GM12865 (cell line): ENCODE results near the gene OR2T2.
"Not testable (repeated sequence)": the region's sequence is repeated elsewhere in the genome, so short reads cannot be mapped to it uniquely, and the experiment has no call there.

ENCODE experiments used
- DNase-seq: peaks from one replicate; pipeline ENCODE4 v3.0.0; 2010; ENCODE audit warnings: low read depth
- H3K4me3 ChIP-seq: 2 replicates; pipeline ENCODE4 v1.5.1; 2011; ENCODE audit warnings: mild to moderate bottlenecking, low read depth, low read length, control low read depth
- CTCF ChIP-seq: IDR thresholded peaks from 2 replicates; pipeline ENCODE4 v1.5.1; 2011; ENCODE audit warnings: low read length, control low read depth, low read depth, inconsistent platforms; ENCODE audit not compliant: insufficient read depth; ENCODE audit errors: missing control alignments

Gene OR2T2, protein sequence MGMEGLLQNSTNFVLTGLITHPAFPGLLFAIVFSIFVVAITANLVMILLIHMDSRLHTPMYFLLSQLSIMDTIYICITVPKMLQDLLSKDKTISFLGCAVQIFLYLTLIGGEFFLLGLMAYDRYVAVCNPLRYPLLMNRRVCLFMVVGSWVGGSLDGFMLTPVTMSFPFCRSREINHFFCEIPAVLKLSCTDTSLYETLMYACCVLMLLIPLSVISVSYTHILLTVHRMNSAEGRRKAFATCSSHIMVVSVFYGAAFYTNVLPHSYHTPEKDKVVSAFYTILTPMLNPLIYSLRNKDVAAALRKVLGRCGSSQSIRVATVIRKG

DNA sequence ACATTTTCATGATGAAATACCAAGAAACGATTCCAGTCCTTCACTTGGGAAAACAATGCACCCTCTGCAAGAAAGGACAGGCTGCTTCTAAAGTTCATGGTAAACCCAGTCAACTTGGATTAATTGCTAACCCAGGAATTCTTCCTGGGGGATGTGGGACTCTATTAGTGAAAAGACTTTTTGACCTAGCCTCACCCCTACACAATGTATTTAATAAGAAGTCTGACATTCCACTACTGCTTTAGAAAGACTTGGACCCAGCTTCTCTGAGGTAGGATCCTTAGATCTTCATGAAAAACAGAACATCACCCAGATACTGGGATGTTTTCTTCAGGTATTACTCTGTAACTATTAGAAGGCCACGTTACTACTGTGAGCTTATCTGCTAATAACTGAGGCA, at the start of gene OR2T2:
Gene OR2T2, plus strand, starts transcription at position 239 of the 400 bp plus-strand sequence. CDS start 7,161 bp downstream, outside the sequence.
- not testable (repeated sequence) for H3K4me3 ChIP-seq, DNase-seq

DNA sequence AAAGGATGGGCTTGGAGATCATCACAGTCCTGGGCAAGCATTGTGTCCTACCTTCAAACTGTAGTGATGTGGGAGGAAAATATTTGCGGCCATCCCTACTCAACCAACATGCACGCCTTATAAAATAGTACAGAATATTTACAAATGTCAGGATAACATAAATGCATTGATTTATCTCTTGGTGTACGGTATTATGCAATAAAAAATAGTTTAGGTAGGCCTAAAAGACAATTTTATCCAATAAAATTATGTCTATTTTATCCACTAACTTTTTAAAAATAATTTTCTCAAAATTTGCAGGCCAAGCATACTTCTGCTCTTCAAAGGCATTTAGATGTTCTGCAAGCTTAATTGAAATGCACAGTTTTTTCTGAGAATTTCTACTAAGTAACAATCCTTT, 42.7 kb upstream of the OR2T2 start, which contains the start of gene OR2T1:
Gene OR2T1, plus strand, starts transcription at position 301 of the 400 bp plus-strand sequence. CDS start 3,100 bp downstream, outside the sequence.
- no peak within 1 kb of the TSS for H3K4me3 ChIP-seq
- no peak for DNase-seq
- no peak for TF ChIP-seq CTCF

DNA sequence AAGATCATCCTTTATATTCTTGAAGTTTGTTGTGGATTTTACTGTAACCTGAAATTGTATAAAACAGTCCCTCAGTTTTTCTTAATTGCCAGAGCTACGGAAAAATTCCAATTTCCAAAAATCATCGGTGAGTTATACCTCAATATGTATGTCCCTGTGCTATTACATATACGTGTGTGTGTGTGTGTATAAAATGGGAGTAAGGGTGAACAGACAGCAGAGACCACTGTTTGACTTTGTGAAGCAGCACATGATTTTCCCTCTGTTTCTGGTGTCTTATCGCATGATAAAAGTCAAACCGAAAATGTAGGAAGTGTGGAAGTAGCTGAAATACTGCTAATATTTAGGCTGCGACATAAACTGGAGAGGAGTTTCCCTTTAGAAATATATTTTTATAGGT, 41.4 kb upstream of the OR2T2 start:
- H3K4me3 ChIP-seq: no peak overlapping the region
- peak; percentile 15 for TF ChIP-seq CTCF
- DNase-seq: peak; percentile 33

DNA sequence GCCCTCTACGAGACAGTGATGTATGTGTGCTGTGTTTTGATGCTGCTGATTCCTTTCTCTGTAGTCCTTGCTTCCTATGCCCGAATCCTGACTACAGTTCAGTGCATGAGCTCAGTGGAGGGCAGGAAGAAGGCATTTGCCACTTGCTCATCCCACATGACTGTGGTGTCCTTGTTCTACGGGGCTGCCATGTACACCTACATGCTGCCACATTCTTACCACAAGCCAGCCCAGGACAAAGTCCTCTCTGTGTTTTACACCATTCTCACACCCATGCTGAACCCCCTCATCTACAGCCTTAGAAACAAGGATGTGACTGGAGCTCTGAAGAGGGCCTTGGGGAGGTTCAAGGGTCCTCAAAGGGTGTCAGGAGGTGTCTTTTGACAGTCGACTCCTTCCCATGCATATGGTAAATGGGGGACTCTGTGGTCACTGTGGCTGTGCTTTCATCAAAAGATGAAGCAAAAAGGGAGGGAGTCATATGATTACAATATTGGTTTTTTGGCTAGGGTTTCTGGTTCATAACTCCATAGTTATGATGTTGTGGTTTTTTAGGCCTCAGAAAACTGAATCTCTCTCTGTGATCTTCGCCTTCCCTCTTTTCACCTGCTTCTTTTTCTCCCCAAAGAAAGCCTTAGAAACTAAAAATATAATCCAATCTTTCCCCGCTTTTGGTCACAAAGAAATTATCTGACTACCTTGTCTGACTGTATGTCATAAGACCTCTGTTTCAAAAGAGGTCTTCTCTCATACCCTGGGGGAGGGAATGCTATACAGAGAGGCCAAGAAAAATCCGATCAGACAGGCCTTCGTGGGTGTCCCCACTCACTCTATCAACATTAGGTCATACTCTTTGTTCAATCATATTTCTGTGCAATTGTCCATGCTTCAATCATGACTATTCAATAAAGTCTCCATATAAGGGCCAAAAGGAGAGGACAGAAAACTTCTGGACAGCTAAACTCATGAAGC, 38.4 kb upstream of the OR2T2 start:
- no peak for DNase-seq
- H3K4me3 ChIP-seq: no peak overlapping the region
- TF ChIP-seq CTCF: no peak

DNA sequence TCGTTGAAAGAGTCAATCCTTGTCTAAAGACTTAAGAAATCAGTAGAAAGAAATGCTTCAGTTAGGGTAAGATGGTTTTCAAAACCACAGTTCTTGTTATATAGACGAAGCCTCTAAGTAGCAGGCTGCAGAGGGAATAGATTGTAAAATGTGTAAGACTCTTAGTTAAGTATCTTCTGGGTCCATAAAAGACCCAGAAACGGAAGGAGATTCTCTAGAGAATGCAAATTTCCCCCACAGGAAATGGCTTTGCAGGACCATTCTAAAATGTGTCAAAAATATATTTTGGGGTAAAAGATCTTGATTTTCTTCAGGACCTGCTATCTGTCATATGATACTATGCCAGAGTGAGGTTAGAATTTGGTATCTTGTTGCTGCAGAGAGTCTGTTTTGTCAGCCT, 29.2 kb upstream of the OR2T2 start:
- no peak for TF ChIP-seq CTCF
- no peak overlapping the region for H3K4me3 ChIP-seq
- DNase-seq: no peak

GRCh38 chr1:248417854-248418253, 27.6 kb upstream of the OR2T2 start:
- TF ChIP-seq CTCF: no peak
- DNase-seq: no peak
- no peak overlapping the region for H3K4me3 ChIP-seq

DNA sequence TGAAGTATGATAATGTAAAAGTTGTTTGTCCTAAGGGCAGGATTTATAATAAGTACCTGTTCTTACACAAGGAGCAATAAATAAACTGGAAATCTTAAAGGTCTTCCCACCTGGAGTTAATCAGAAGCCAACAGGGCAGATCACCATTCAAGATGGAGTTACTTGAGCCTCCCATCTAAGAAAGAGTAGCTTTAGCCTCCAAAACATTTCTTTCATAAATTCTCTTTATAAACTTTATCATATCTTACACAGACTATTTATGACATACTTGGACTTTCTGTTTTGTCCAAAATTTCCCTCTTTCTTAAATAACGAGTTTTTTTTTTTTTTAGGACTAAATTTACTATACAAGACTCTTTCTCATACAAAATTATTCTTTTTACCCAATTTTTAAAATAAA, 24.1 kb upstream of the OR2T2 start:
- DNase-seq: no peak
- no peak for TF ChIP-seq CTCF
- H3K4me3 ChIP-seq: no peak overlapping the region

GRCh38 chr1:248427526-248428191, 17.8 kb upstream of the OR2T2 start:
- DNase-seq, H3K4me3 ChIP-seq: not testable (repeated sequence)

GRCh38 chr1:248428192-248428533, 17.3 kb upstream of the OR2T2 start:
- peak; percentile 35 for DNase-seq
- H3K4me3 ChIP-seq: not testable (repeated sequence)

GRCh38 chr1:248431683-248432082, 13.8 kb upstream of the OR2T2 start:
- H3K4me3 ChIP-seq, DNase-seq: not testable (repeated sequence)

DNA sequence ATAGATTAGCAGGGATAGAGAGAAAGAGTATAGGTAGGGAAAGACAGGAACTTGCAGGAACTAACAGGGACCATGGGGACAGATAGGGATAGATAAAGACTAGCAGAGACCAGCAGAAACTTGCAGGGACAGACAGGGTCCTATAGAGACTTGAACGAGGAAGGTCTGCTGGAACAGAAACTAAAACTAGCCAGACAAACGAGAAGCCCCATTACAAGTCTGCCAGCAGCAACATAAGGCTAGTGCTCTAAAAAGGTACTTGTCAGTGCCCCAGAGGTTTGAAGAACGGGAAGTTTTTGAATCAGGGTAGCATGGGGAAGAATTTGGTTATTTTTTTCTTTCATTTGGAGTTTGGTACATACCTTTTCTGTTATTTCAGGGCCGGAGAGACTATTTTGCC, 13.2 kb upstream of the OR2T2 start:
- H3K4me3 ChIP-seq: not testable (repeated sequence)
- peak; percentile 45 for DNase-seq
